ENCODE measurements around the gene PSME1. TPM values are rescaled to one million over a fixed set of nuclear protein-coding genes. Genes with fewer than 3 reads are reported as not detected.
A peak's percentile ranks its signal among the peaks of the same experiment; 100 is the strongest.

Gene PSME1
- total and polyA plus RNA-seq, 2 of the 13 experiments (the other 11 are each of a cell fraction or from before 2014, with no cell fraction given) = 159 to 608 TPM

- TF ChIP-seq MAFK (conservative IDR thresholded peaks at IDR 0.05 in 1 of 2, IDR thresholded peaks at IDR 0.05 in 1 of 2; ENCODE audit: low read length in 2 of 2) = peak; percentile 49 to 63
- peak; percentile 99 for TF ChIP-seq ZNF782 (CRISPR knock-in tag; IDR thresholded peaks at IDR 0.05; ENCODE audit: borderline replicate concordance)
- peak; percentile 57 for TF ChIP-seq RXRB (CRISPR knock-in tag; IDR thresholded peaks at IDR 0.05; ENCODE audit: borderline replicate concordance)
- peak; percentile 98 for TF ChIP-seq MTA1 (CRISPR knock-in tag; IDR thresholded peaks at IDR 0.05; ENCODE audit: borderline replicate concordance)
- TF ChIP-seq NR2C2 (CRISPR knock-in tag; IDR thresholded peaks at IDR 0.05; ENCODE audit: borderline replicate concordance) = peak; percentile 83
- no peak for TF ChIP-seq NAIF1 (CRISPR knock-in tag; IDR thresholded peaks at IDR 0.05; ENCODE audit: borderline replicate concordance)
- TF ChIP-seq SMARCC2 (IDR thresholded peaks at IDR 0.05) = no peak
- TF ChIP-seq CHCHD3 (CRISPR knock-in tag; IDR thresholded peaks at IDR 0.05) = 0 out of 2 replicates have a peak, but pooled peaks have one; percentile 92
- no peak; the same call in 1 of the 2 replicates for TF ChIP-seq KMT2B (CRISPR knock-in tag; IDR thresholded peaks at IDR 0.05)
- TF ChIP-seq ATAD3A (CRISPR knock-in tag; IDR thresholded peaks at IDR 0.05) = no peak; the same call in 1 of the 2 replicates
- peak; percentile 98 for TF ChIP-seq XRCC5 (optimal IDR thresholded peaks at IDR 0.05; ENCODE audit: low read length)
- peak; percentile 11; the same call in 1 of the 2 replicates for TF ChIP-seq ZNF674 (CRISPR knock-in tag; IDR thresholded peaks at IDR 0.05; ENCODE audit: low read depth)
- TF ChIP-seq, protein P1, sequence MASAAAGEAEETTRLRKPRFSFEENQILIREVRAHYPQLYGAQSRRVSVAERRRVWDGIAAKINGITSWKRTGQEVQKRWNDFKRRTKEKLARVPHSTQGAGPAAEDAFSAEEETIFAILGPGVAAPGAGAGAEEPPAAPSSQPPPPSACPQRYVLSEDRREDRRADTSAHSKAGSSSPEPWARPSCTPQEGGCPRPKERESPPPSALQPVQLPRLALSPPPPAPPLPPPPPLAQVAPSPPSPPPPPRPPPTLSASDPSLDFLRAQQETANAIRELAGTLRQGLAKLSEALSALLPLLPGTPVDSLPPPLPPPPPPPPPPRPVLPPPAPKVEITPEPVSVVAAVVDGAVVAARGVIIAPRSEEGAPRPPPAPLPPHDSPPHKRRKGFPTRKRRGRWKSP (CRISPR knock-in tag; IDR thresholded peaks at IDR 0.05) = no peak
- TF ChIP-seq ZNF446 (CRISPR knock-in tag; IDR thresholded peaks at IDR 0.05) = no peak
- TF ChIP-seq SALL2 (CRISPR knock-in tag; IDR thresholded peaks at IDR 0.05) = peak; percentile 97
- TF ChIP-seq, protein P2, sequence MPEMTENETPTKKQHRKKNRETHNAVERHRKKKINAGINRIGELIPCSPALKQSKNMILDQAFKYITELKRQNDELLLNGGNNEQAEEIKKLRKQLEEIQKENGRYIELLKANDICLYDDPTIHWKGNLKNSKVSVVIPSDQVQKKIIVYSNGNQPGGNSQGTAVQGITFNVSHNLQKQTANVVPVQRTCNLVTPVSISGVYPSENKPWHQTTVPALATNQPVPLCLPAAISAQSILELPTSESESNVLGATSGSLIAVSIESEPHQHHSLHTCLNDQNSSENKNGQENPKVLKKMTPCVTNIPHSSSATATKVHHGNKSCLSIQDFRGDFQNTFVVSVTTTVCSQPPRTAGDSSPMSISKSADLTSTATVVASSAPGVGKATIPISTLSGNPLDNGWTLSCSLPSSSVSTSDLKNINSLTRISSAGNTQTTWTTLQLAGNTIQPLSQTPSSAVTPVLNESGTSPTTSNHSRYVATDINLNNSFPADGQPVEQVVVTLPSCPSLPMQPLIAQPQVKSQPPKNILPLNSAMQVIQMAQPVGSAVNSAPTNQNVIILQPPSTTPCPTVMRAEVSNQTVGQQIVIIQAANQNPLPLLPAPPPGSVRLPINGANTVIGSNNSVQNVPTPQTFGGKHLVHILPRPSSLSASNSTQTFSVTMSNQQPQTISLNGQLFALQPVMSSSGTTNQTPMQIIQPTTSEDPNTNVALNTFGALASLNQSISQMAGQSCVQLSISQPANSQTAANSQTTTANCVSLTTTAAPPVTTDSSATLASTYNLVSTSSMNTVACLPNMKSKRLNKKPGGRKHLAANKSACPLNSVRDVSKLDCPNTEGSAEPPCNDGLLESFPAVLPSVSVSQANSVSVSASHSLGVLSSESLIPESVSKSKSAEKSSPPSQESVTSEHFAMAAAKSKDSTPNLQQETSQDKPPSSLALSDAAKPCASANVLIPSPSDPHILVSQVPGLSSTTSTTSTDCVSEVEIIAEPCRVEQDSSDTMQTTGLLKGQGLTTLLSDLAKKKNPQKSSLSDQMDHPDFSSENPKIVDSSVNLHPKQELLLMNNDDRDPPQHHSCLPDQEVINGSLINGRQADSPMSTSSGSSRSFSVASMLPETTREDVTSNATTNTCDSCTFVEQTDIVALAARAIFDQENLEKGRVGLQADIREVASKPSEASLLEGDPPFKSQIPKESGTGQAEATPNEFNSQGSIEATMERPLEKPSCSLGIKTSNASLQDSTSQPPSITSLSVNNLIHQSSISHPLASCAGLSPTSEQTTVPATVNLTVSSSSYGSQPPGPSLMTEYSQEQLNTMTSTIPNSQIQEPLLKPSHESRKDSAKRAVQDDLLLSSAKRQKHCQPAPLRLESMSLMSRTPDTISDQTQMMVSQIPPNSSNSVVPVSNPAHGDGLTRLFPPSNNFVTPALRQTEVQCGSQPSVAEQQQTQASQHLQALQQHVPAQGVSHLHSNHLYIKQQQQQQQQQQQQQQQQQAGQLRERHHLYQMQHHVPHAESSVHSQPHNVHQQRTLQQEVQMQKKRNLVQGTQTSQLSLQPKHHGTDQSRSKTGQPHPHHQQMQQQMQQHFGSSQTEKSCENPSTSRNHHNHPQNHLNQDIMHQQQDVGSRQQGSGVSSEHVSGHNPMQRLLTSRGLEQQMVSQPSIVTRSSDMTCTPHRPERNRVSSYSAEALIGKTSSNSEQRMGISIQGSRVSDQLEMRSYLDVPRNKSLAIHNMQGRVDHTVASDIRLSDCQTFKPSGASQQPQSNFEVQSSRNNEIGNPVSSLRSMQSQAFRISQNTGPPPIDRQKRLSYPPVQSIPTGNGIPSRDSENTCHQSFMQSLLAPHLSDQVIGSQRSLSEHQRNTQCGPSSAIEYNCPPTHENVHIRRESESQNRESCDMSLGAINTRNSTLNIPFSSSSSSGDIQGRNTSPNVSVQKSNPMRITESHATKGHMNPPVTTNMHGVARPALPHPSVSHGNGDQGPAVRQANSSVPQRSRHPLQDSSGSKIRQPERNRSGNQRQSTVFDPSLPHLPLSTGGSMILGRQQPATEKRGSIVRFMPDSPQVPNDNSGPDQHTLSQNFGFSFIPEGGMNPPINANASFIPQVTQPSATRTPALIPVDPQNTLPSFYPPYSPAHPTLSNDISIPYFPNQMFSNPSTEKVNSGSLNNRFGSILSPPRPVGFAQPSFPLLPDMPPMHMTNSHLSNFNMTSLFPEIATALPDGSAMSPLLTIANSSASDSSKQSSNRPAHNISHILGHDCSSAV (CRISPR knock-in tag; IDR thresholded peaks at IDR 0.05; ENCODE audit: borderline replicate concordance) = peak; percentile 95
- TF ChIP-seq FOXK1 (CRISPR knock-in tag; IDR thresholded peaks at IDR 0.05; ENCODE audit: borderline replicate concordance, low read depth) = peak; percentile 68; the same call in 1 of the 2 replicates
- TF ChIP-seq, protein P3, sequence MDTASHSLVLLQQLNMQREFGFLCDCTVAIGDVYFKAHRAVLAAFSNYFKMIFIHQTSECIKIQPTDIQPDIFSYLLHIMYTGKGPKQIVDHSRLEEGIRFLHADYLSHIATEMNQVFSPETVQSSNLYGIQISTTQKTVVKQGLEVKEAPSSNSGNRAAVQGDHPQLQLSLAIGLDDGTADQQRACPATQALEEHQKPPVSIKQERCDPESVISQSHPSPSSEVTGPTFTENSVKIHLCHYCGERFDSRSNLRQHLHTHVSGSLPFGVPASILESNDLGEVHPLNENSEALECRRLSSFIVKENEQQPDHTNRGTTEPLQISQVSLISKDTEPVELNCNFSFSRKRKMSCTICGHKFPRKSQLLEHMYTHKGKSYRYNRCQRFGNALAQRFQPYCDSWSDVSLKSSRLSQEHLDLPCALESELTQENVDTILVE (CRISPR knock-in tag; IDR thresholded peaks at IDR 0.05) = peak; percentile 92
- peak; percentile 84 for TF ChIP-seq PITX1 (CRISPR knock-in tag; IDR thresholded peaks at IDR 0.05)
Measured at GRCh38 chr14:24141097-24141880, 5.3 kb downstream of the PSME1 start, which contains the start of gene EMC9 (continued).

Data from HepG2 (cell line).